Ascending aorta (tissue), 2 donors: ENCODE data around the gene MSH2. TPM values are rescaled to one million over a fixed set of nuclear protein-coding genes. Genes with fewer than 3 reads are reported as not detected.

ENCODE experiments used
- DNase-seq, 2 donors: peaks; one replicate each; pipeline ENCODE4 v3.0.0-alpha.2; 2019; ENCODE audit warnings: low spot score in 2 of 2
- H3K27ac ChIP-seq, 2 donors: fragments of 200-600 bp; sonication (generic); one replicate each; pipeline ENCODE4 v1.5.1; 2016 to 2017; ENCODE audit warnings: mild to moderate bottlenecking in 1 of 2
- H3K27me3 ChIP-seq: fragments of 200-600 bp; sonication (generic); one replicate; pipeline ENCODE4 v1.5.1; 2017
- H3K36me3 ChIP-seq, 2 donors: fragments of 200-600 bp; sonication (generic); one replicate each; pipeline ENCODE4 v1.5.1; 2016
- H3K4me1 ChIP-seq, 2 donors: fragments of 200-600 bp; sonication (generic); one replicate each; pipeline ENCODE4 v1.5.1; 2016 to 2017; ENCODE audit warnings: mild to moderate bottlenecking in 1 of 2
- H3K4me3 ChIP-seq, 2 donors: fragments of 200-600 bp; sonication (generic); one replicate each; pipeline ENCODE4 v1.5.1; 2016 to 2017; ENCODE audit warnings: mild to moderate bottlenecking in 1 of 2
- H3K9me3 ChIP-seq, 2 donors: fragments of 200-600 bp; sonication (generic); one replicate each; pipeline ENCODE4 v1.5.1; 2016
- intact Hi-C: fragments of 100-400 bp; cut with DNase I; formaldehyde crosslinking; loops from one replicate; pipeline ENCODE4 v1.15.1; 2023
- total RNA-seq: library from RNA; depleted of rRNA; stranded (reverse); fragments of >200 nt; gene quantifications from one replicate; pipeline ENCODE4 v1.1.0, GENCODE V29; 2016
- TF ChIP-seq, protein P1 (sequence below), 3 experiments: fragments of 200-600 bp in 2 of 3; fragments of 450-650 bp in 1 of 3; sonication (generic) in 2 of 3; IDR thresholded peaks; one replicate each; pipeline ENCODE4 v1.5.1; 2016 to 2019; ENCODE audit warnings: antibody characterized with exemption in 3 of 3, mild to moderate bottlenecking in 1 of 3, moderate library complexity in 1 of 3

MSH2 gene
- 7.5 TPM for total RNA-seq

DNA sequence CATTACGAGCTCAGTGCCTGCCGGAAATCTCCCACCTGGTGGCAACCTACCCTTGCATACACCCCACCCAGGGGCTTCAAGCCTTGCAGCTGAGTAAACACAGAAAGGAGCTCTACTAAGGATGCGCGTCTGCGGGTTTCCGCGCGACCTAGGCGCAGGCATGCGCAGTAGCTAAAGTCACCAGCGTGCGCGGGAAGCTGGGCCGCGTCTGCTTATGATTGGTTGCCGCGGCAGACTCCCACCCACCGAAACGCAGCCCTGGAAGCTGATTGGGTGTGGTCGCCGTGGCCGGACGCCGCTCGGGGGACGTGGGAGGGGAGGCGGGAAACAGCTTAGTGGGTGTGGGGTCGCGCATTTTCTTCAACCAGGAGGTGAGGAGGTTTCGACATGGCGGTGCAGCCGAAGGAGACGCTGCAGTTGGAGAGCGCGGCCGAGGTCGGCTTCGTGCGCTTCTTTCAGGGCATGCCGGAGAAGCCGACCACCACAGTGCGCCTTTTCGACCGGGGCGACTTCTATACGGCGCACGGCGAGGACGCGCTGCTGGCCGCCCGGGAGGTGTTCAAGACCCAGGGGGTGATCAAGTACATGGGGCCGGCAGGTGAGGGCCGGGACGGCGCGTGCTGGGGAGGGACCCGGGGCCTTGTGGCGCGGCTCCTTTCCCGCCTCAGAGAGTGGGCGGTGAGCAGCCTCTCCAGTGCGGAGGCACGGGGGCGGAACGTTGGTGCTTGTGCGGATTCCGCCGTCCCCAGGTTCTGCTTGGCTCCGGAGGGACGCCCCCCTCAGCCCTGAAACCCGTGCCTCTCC lies at the start of gene MSH2:
TSS of gene MSH2 (plus strand) at position 352 of the 804 bp plus-strand sequence. CDS start at position 388, 36 bp downstream.
- peak within 1 kb of the TSS; percentile 12 to 45 for H3K27ac ChIP-seq
- peak within 1 kb of the TSS; percentile 68 to 94 for H3K4me3 ChIP-seq
- peaks cover 4 to 9% of the 10 kb centered on the region in 2 donors for H3K4me1 ChIP-seq
- intact Hi-C loops: no loop called here
- peak; percentile 74 to 92 for DNase-seq
- H3K27me3 ChIP-seq: no peaks in the 10 kb centered on the region
- TF ChIP-seq, protein P1, sequence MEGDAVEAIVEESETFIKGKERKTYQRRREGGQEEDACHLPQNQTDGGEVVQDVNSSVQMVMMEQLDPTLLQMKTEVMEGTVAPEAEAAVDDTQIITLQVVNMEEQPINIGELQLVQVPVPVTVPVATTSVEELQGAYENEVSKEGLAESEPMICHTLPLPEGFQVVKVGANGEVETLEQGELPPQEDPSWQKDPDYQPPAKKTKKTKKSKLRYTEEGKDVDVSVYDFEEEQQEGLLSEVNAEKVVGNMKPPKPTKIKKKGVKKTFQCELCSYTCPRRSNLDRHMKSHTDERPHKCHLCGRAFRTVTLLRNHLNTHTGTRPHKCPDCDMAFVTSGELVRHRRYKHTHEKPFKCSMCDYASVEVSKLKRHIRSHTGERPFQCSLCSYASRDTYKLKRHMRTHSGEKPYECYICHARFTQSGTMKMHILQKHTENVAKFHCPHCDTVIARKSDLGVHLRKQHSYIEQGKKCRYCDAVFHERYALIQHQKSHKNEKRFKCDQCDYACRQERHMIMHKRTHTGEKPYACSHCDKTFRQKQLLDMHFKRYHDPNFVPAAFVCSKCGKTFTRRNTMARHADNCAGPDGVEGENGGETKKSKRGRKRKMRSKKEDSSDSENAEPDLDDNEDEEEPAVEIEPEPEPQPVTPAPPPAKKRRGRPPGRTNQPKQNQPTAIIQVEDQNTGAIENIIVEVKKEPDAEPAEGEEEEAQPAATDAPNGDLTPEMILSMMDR (IDR thresholded peaks at IDR 0.05): no peak
- H3K9me3 ChIP-seq: no peaks in the 10 kb centered on the region
- H3K36me3 ChIP-seq: no peaks in the 10 kb centered on the region

- H3K4me1 ChIP-seq: peaks cover 0 to 5% of the 10 kb centered on the region in 2 donors
- TF ChIP-seq, protein P1 (IDR thresholded peaks at IDR 0.05): no peak
- no peak overlapping the region for H3K4me3 ChIP-seq
- H3K36me3 ChIP-seq: no peaks in the 10 kb centered on the region
- no peaks in the 10 kb centered on the region for H3K27me3 ChIP-seq
- no peaks in the 10 kb centered on the region for H3K9me3 ChIP-seq
- no peak for DNase-seq
- no peak overlapping the region for H3K27ac ChIP-seq
- intact Hi-C loops: no loop called here
Observed at GRCh38 chr2:47354013-47354847, 48.7 kb upstream of the MSH2 start.

DNA sequence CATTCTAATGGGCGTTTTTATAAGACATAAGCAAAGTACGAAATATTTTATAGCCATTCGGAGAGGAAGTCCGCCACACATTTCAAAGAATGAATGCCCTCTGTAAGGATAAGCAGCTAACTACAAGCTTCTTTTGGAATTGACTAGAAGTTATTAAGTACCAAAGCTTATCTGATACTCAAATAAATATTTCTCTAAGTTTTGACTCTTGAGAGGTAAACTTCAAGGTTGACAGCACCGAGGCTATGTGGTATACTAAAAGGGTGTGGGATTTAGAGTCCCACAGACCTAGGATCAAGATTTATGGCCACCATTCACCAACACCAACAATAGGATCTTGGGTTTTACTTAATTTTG lies 48.1 kb upstream of the MSH2 start:
- intact Hi-C loops: no loop called here
- Histone ChIP-seq H3K27ac (no peak overlapping the region), H3K27me3 (no peaks in the 10 kb centered on the region), H3K4me3 (no peak overlapping the region), H3K9me3 (no peaks in the 10 kb centered on the region), H3K4me1 (peaks cover 0 to 5% of the 10 kb centered on the region in 2 donors), H3K36me3 (no peaks in the 10 kb centered on the region)
- TF ChIP-seq, protein P1 (IDR thresholded peaks at IDR 0.05): no peak
- no peak for DNase-seq

DNA sequence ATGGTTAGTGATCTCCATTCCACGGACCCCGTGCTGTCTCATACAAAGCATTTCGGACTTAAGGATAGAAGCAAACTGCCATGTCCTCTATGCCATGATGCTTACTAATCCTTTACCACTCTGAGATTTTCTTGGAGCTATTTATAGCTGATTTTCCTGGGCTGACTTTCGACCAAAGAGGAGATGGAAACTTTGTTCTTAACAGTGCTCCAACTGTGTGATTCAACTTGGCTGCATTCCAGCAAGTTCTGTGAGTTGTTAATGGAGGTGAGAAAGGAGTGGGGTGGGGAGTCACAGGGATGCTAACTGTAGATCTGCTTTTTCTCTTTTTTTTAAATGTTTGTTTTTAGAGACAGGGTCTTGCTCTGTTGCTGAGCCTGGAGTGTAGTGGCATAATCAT lies 45.5 kb upstream of the MSH2 start:
- Histone ChIP-seq H3K9me3 (no peaks in the 10 kb centered on the region), H3K27me3 (no peaks in the 10 kb centered on the region), H3K36me3 (no peaks in the 10 kb centered on the region), H3K27ac (peak overlapping the region in 1 of 2 donors; percentile 52), H3K4me3 (no peak overlapping the region), H3K4me1 (peaks cover 0 to 5% of the 10 kb centered on the region in 2 donors)
- peak in 1 of 2 donors; percentile 74 for DNase-seq
- TF ChIP-seq, protein P1 (IDR thresholded peaks at IDR 0.05): no peak
- intact Hi-C loops: no loop called here

DNA sequence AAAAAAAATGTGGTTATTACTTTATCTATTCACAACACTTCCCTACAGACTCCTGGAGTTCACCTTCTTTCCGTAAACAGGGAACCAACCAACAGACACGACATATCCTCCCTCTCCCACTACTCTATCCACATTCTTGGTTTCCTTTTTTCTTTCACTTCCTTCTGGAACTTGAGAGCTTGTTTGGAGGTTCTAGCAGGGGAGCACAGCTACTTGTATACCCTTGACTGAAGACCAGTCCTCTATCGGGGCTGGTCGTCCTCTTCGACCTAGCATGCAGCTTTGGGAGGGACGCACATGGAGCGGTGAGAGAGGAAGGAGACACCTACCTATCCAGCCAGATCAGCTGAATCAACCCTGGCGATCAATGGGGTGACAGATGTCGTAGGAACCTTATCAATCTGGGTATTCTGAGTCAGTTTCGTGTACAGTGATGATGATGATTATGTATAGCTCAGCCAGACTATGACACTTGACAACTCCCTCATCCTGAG lies 43.5 kb upstream of the MSH2 start:
- no peaks in the 10 kb centered on the region for H3K9me3 ChIP-seq
- peaks cover 0 to 5% of the 10 kb centered on the region in 2 donors for H3K4me1 ChIP-seq
- no peak for DNase-seq
- intact Hi-C loops: no loop called here
- H3K4me3 ChIP-seq: no peak overlapping the region
- H3K27me3 ChIP-seq: no peaks in the 10 kb centered on the region
- no peak overlapping the region for H3K27ac ChIP-seq
- TF ChIP-seq, protein P1 (IDR thresholded peaks at IDR 0.05): no peak
- no peaks in the 10 kb centered on the region for H3K36me3 ChIP-seq
